GM21529 (cell line): ENCODE data around the gene KCNH6.

ENCODE experiments used
- ATAC-seq: cut with Tn5 transposase; IDR thresholded peaks from one replicate; pipeline ENCODE4 v1.9.1; 2021; ENCODE audit not compliant: unreplicated experiment

Gene KCNH6

GRCh38 chr17:63506627-63507026, 16.5 kb upstream of the KCNH6 start:
- ATAC-seq: no peak

- no peak for ATAC-seq
Observed at GRCh38 chr17:63511331-63511730, 11.8 kb upstream of the KCNH6 start.

- ATAC-seq: no peak
Observed at GRCh38 chr17:63512388-63512787, 10.8 kb upstream of the KCNH6 start.

GRCh38 chr17:63512896-63513644, 10.1 kb upstream of the KCNH6 start:
- no peak for ATAC-seq

- ATAC-seq: no peak
Observed at GRCh38 chr17:63514477-63514876, 8.7 kb upstream of the KCNH6 start.

GRCh38 chr17:63514974-63515373, 8.2 kb upstream of the KCNH6 start:
- no peak for ATAC-seq

- no peak for ATAC-seq
Observed at GRCh38 chr17:63515426-63515825, 7.7 kb upstream of the KCNH6 start.

GRCh38 chr17:63516910-63517824, 6.0 kb upstream of the KCNH6 start:
- no peak for ATAC-seq

- no peak for ATAC-seq
Observed at GRCh38 chr17:63517825-63518534, 5.2 kb upstream of the KCNH6 start.

GRCh38 chr17:63519116-63519881, 3.9 kb upstream of the KCNH6 start:
- no peak for ATAC-seq

- no peak for ATAC-seq
Observed at GRCh38 chr17:63519972-63520882, 2.9 kb upstream of the KCNH6 start.

- no peak for ATAC-seq
Observed at GRCh38 chr17:63524051-63524450, 893 bp downstream of the KCNH6 start.

GRCh38 chr17:63525190-63525946, 2.2 kb downstream of the KCNH6 start:
- ATAC-seq: no peak

GRCh38 chr17:63526861-63527260, 3.7 kb downstream of the KCNH6 start:
- no peak for ATAC-seq

GRCh38 chr17:63528183-63528582, 5.0 kb downstream of the KCNH6 start:
- ATAC-seq: no peak

GRCh38 chr17:63529711-63530556, 6.8 kb downstream of the KCNH6 start:
- ATAC-seq: no peak

- ATAC-seq: no peak
Observed at GRCh38 chr17:63530557-63531021, 7.4 kb downstream of the KCNH6 start.
